Loucy (cell line): ENCODE results near the gene BCAS3.

Experiments used
- H2AFZ ChIP-seq: fragments of 200-600 bp; sonication (generic); 2 replicates; pipeline ENCODE4 v1.6.0; 2016; ENCODE audit warnings: antibody characterized with exemption, mild to moderate bottlenecking, low read length, moderate library complexity
- H3F3A ChIP-seq: fragments of 200-600 bp; 2 replicates; pipeline ENCODE4 v1.6.0; 2016; ENCODE audit warnings: antibody characterized with exemption, low read depth, mild to moderate bottlenecking
- H3K27me3 ChIP-seq: fragments of 200-600 bp; sonication (generic); 2 replicates; pipeline ENCODE4 v1.6.1; 2014; ENCODE audit warnings: low read length, mild to moderate bottlenecking; ENCODE audit not compliant: insufficient read depth, poor library complexity, severe bottlenecking
- H3K36me3 ChIP-seq: fragments of 200-600 bp; sonication (generic); 2 replicates; pipeline ENCODE4 v1.6.1; 2016; ENCODE audit warnings: low read length; ENCODE audit not compliant: insufficient read depth
- H3K4me1 ChIP-seq: fragments of 200-600 bp; sonication (generic); 2 replicates; pipeline ENCODE4 v1.5.1; 2014; ENCODE audit warnings: low read length, mild to moderate bottlenecking; ENCODE audit not compliant: insufficient read depth, poor library complexity, severe bottlenecking
- H3K4me2 ChIP-seq: fragments of 200-600 bp; sonication (generic); 2 replicates; pipeline ENCODE4 v1.6.0; 2014; ENCODE audit warnings: antibody characterized with exemption, low read length, low read depth, mild to moderate bottlenecking; ENCODE audit not compliant: poor library complexity, severe bottlenecking
- H3K4me3 ChIP-seq: fragments of 200-600 bp; sonication (generic); 2 replicates; pipeline ENCODE4 v1.5.1; 2014; ENCODE audit warnings: low read length, mild to moderate bottlenecking, mixed read lengths; ENCODE audit not compliant: poor library complexity, severe bottlenecking
- H3K79me2 ChIP-seq: fragments of 200-600 bp; sonication (generic); 2 replicates; pipeline ENCODE4 v1.6.1; 2014; ENCODE audit warnings: low read length; ENCODE audit not compliant: insufficient read depth
- H3K9ac ChIP-seq: fragments of 200-600 bp; sonication (generic); 2 replicates; pipeline ENCODE4 v1.6.0; 2014; ENCODE audit warnings: mild to moderate bottlenecking, low read depth, low read length, moderate library complexity; ENCODE audit not compliant: poor library complexity, severe bottlenecking
- H3K9me2 ChIP-seq: fragments of 200-600 bp; sonication (generic); replicated peaks from 2 replicates; pipeline ENCODE4 v1.6.1; 2016; ENCODE audit warnings: low read depth, low read length, mixed read lengths
- H3K9me3 ChIP-seq: fragments of 200-600 bp; sonication (generic); 2 replicates; pipeline ENCODE4 v1.6.1; 2014; ENCODE audit warnings: mild to moderate bottlenecking, antibody characterized with exemption, low read length, low read depth; ENCODE audit not compliant: insufficient read depth
- H4K20me1 ChIP-seq: fragments of 200-600 bp; sonication (generic); 2 replicates; pipeline ENCODE4 v1.6.0; 2014; ENCODE audit warnings: antibody characterized with exemption, low read length, mild to moderate bottlenecking; ENCODE audit not compliant: insufficient read depth, poor library complexity, severe bottlenecking
- CTCF ChIP-seq: fragments of 200-600 bp; sonication (generic); conservative IDR thresholded peaks from 2 replicates; pipeline ENCODE4 v1.5.1; 2014; ENCODE audit warnings: mild to moderate bottlenecking, antibody characterized with exemption, low read length
- EZH2phosphoT487 ChIP-seq: fragments of 200-600 bp; IDR thresholded peaks from 2 replicates; pipeline ENCODE4 v1.6.1; 2018; ENCODE audit warnings: antibody characterized with exemption, mild to moderate bottlenecking, moderate library complexity, borderline replicate concordance

BCAS3 gene

GRCh38 chr17:61343576-61343975 lies 665.9 kb downstream of the BCAS3 start:
- TF ChIP-seq EZH2phosphoT487 (no peak), CTCF (no peak)
- H3K9ac ChIP-seq: no peak overlapping the region
- no peaks in the 10 kb centered on the region for H3K9me2 ChIP-seq
- H3K27me3 ChIP-seq: no peaks in the 10 kb centered on the region
- no peaks in the 10 kb centered on the region for H3K79me2 ChIP-seq
- peaks cover 9% of the 10 kb centered on the region for H3K4me1 ChIP-seq
- H4K20me1 ChIP-seq: no peaks in the 10 kb centered on the region
- H3K9me3 ChIP-seq: no peaks in the 10 kb centered on the region
- H3K36me3 ChIP-seq: no peaks in the 10 kb centered on the region
- no peak overlapping the region for H3K4me2 ChIP-seq
- no peak overlapping the region for H3K4me3 ChIP-seq
- no peaks in the 10 kb centered on the region for H3F3A ChIP-seq
- H2AFZ ChIP-seq: no peak overlapping the region

- Histone ChIP-seq H3K27me3 (no peaks in the 10 kb centered on the region), H3F3A (no peaks in the 10 kb centered on the region), H3K9ac (no peak overlapping the region), H3K4me2 (no peak overlapping the region), H3K79me2 (no peaks in the 10 kb centered on the region), H3K9me2 (no peaks in the 10 kb centered on the region), H4K20me1 (no peaks in the 10 kb centered on the region), H3K36me3 (no peaks in the 10 kb centered on the region), H2AFZ (no peak overlapping the region), H3K4me1 (peaks cover 5% of the 10 kb centered on the region), H3K4me3 (no peak overlapping the region), H3K9me3 (no peaks in the 10 kb centered on the region)
- TF ChIP-seq CTCF: no peak
- no peak for TF ChIP-seq EZH2phosphoT487
Observed at GRCh38 chr17:61345061-61345460, 667.4 kb downstream of the BCAS3 start.

- Histone ChIP-seq H3K4me1 (peaks cover 4% of the 10 kb centered on the region), H3K4me2 (no peak overlapping the region), H3F3A (no peaks in the 10 kb centered on the region), H3K9me3 (no peaks in the 10 kb centered on the region), H3K9me2 (no peaks in the 10 kb centered on the region), H3K9ac (no peak overlapping the region), H3K36me3 (no peaks in the 10 kb centered on the region), H3K79me2 (no peaks in the 10 kb centered on the region), H3K27me3 (no peaks in the 10 kb centered on the region), H4K20me1 (no peaks in the 10 kb centered on the region), H2AFZ (no peak overlapping the region), H3K4me3 (no peak overlapping the region)
- TF ChIP-seq EZH2phosphoT487 (no peak), CTCF (no peak)
Observed at GRCh38 chr17:61345825-61346666, 668.4 kb downstream of the BCAS3 start.
